ENCODE data around the gene PDXK. TPM values are rescaled to one million over a fixed set of nuclear protein-coding genes. Genes with fewer than 3 reads are reported as not detected.

PDXK gene
- total and polyA plus RNA-seq, 7 donors = 17.2 to 96.5 (median 37.0) TPM

DNA sequence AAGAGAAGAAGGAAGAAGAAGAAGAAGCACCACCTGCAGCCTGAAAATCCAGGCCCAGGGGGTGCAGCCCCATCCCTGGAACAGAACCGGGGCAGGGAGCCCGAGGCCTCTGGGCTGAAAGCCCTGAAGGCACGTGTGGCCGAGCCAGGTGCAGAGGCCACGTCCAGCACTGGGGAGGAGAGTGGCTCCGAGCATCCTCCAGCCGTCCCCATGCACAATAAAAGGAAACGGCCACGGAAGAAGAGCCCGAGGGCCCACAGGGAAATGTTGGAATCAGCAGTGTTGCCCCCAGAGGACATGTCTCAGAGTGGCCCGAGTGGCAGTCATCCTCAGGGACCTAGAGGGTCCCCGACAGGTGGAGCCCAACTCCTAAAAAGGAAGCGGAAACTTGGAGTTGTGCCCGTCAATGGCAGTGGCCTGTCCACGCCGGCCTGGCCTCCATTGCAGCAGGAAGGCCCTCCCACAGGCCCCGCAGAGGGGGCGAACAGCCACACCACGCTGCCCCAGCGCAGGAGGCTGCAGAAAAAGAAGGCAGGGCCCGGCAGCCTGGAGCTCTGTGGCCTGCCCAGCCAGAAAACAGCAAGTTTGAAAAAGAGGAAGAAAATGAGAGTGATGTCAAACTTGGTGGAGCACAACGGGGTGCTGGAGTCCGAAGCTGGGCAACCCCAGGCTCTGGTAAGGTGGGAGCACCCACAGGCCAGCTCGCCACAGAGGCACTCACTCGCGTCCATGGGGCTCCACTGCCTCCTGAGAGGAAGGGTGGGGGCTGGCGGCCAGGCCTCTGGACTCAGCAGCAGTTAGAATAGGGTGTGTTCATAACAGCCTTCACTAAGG, 31.1 kb upstream of the PDXK start:
- Histone ChIP-seq H3K4me3 (no peak overlapping the region), H3K27ac (no peak overlapping the region), H3K9me3 (no peaks in the 10 kb centered on the region), H3K4me1 (no peaks in the 10 kb centered on the region), H3K27me3 (ENCODE audit: insufficient read depth in 3 of 3, low read length in 2 of 3) (no peaks in the 10 kb centered on the region), H3K36me3 (ENCODE audit: insufficient read depth in 1 of 2, low read depth in 1 of 2) (peaks cover 8 to 98% of the 10 kb centered on the region in 2 donors)
- WGBS, 3 donors = 61 to 71% (median 65%) methylated on average over 26 to 27 of the region's 27 CpGs
- DNase-seq (no peak), ATAC-seq (peak in 3 of 4 donors; percentile 27 to 42 (median 35))
- TF ChIP-seq, protein P1, sequence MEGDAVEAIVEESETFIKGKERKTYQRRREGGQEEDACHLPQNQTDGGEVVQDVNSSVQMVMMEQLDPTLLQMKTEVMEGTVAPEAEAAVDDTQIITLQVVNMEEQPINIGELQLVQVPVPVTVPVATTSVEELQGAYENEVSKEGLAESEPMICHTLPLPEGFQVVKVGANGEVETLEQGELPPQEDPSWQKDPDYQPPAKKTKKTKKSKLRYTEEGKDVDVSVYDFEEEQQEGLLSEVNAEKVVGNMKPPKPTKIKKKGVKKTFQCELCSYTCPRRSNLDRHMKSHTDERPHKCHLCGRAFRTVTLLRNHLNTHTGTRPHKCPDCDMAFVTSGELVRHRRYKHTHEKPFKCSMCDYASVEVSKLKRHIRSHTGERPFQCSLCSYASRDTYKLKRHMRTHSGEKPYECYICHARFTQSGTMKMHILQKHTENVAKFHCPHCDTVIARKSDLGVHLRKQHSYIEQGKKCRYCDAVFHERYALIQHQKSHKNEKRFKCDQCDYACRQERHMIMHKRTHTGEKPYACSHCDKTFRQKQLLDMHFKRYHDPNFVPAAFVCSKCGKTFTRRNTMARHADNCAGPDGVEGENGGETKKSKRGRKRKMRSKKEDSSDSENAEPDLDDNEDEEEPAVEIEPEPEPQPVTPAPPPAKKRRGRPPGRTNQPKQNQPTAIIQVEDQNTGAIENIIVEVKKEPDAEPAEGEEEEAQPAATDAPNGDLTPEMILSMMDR (IDR thresholded peaks at IDR 0.05) = no peak
- intact Hi-C loops (cut with DNase I) = no loop called here

DNA sequence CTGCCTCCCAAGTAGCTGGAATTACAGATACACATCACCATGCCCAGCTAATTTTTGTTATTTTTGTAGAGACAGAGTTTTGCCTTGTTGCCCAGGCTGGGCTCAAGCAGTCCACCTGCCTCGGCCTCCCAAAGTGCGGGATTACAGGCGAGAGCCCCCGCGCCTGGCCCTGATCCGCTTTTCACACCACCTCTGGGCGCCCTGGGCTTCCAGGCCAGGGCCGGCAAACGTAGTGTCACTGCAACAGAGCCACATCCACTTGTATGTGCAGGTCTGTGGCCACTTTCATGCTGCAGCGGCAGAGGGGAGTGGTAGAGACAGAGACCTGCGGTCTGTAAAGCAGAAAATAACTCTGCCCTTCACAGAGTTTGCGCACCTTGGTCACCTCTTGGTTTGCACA, 30.0 kb upstream of the PDXK start:
- 93 to 98% (median 96%) methylated on average over 12 of the region's 12 CpGs for WGBS, 3 donors
- DNase-seq (no peak), ATAC-seq (no peak)
- Histone ChIP-seq H3K4me1 (no peaks in the 10 kb centered on the region), H3K36me3 (ENCODE audit: insufficient read depth in 1 of 2, low read depth in 1 of 2) (peaks cover 8 to 98% of the 10 kb centered on the region in 2 donors), H3K4me3 (no peak overlapping the region), H3K27ac (no peak overlapping the region), H3K9me3 (no peaks in the 10 kb centered on the region), H3K27me3 (ENCODE audit: insufficient read depth in 3 of 3, low read length in 2 of 3) (no peaks in the 10 kb centered on the region)
- TF ChIP-seq, protein P1 (IDR thresholded peaks at IDR 0.05) = no peak
- intact Hi-C loops (cut with DNase I) = no loop called here

DNA sequence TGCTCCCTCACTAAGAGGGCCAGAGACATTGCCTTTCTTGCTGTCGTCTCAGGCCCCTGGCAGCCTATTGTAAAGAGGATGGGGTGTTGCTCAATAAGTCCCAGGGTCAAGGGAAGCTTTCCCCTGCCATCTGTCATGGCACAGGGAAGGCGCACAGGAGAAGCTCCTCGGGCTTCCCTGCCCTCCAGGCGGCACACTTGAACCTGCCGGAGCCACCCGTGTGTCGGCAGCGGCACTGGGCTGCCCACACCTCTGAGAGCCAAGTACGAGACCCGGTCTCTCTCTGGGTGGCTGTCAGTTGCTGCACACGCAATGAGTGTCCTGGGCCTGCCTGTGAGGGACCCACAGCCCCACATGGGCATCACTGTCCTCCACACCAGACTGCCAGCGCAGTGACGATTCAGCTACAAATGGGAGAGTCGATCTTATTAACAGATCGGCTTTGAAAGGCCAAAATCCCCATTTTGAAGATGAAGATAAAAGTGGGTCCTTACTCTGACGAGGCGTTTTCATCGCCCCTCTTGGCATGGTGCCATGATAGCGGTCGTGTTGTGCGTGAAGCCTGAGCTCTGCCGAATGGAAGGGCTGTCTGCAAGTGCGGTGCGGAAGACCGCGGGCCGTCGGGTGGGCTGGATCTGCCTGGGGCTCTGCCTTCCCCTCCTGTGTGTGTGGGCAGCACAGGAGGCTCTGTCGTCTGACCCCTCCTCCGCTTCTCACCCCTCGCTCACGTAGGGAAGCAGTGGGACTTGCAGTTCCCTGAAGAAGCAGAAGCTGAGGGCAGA, 29.2 kb upstream of the PDXK start:
- Histone ChIP-seq H3K4me1 (no peaks in the 10 kb centered on the region), H3K9me3 (no peaks in the 10 kb centered on the region), H3K27ac (no peak overlapping the region), H3K36me3 (ENCODE audit: insufficient read depth in 1 of 2, low read depth in 1 of 2) (peaks cover 5 to 98% of the 10 kb centered on the region in 2 donors), H3K27me3 (ENCODE audit: insufficient read depth in 3 of 3, low read length in 2 of 3) (no peaks in the 10 kb centered on the region), H3K4me3 (no peak overlapping the region)
- 93 to 94% (median 94%) methylated on average over 32 of the region's 32 CpGs for WGBS, 3 donors
- TF ChIP-seq, protein P1 (IDR thresholded peaks at IDR 0.05) = no peak
- DNase-seq (no peak), ATAC-seq (no peak)
- intact Hi-C loops (cut with DNase I) = no loop called here

DNA sequence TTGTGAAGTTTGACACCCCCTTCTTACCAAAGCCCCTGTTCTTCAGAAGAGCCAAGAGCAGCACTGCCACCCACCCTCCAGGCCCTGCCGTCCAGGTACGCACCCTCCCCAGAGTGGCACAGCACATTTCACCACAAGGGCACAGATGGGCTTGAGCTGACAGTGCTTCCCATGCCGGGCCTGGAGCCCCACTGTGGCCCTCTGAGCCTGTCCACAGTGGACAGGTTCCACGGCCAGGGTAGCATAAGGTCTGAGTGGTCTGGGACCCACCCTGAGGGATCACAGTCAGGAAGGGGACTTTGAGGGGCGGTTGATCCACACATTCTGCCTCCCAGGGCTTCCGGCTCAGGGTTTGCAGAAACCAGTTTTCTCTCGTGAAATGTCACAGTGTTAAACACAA, 28.6 kb upstream of the PDXK start:
- H3K4me3 ChIP-seq = no peak overlapping the region
- H3K9me3 ChIP-seq = no peaks in the 10 kb centered on the region
- DNase-seq (no peak), ATAC-seq (no peak)
- peaks cover 5 to 98% of the 10 kb centered on the region in 2 donors for H3K36me3 ChIP-seq (ENCODE audit: insufficient read depth in 1 of 2, low read depth in 1 of 2)
- no peaks in the 10 kb centered on the region for H3K4me1 ChIP-seq
- TF ChIP-seq, protein P1 (IDR thresholded peaks at IDR 0.05) = no peak
- no peaks in the 10 kb centered on the region for H3K27me3 ChIP-seq (ENCODE audit: insufficient read depth in 3 of 3, low read length in 2 of 3)
- 93 to 97% (median 95%) methylated on average over 7 of the region's 7 CpGs for WGBS, 3 donors
- H3K27ac ChIP-seq = no peak overlapping the region
- intact Hi-C loops (cut with DNase I) = no loop called here
